ENCODE results near the gene PES1. TPM values are rescaled to one million over a fixed set of nuclear protein-coding genes. Genes with fewer than 3 reads are reported as not detected.

PES1 gene
- 51.3 and 75.8 TPM in 2 replicates for total RNA-seq

DNA sequence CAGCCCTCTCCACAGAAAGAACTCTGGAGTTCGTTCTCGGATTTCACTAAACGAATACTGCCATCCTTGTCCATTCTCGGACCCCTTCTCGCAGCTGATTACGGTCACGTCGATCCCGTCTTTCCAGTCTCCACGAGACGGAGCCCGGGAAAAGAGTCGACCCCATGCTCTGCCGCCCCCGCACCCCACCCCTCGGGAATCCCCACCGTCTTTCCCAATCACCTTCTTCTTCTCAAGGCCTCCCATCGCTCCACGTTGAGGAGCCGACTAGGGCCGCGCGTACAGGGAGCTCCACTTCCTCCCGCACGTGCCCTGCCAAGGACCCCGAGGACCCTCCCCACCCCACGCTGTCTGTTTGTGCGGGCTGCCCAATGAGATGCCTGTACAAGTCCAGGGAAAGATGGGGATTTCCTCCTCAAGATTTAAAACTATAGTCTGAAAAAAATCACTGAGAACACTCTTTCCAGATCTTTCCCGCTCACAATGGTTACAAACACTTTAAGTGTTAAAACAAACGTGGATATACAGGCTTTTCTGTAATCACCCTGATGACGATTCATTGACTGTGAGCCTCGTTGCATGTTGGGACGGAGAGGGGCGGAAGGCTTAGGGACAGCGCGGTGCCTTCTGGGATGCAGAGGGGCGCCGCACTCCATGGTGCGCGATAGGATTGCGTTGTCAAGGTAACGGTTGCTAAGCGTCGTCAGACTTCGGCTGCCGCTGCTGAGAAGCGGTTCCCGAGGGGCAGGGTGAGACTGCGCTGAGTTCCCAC is at the start of gene PES1:
TSS of gene PES1 (minus strand) at position 323 of the 772 bp plus-strand sequence. CDS start at position 246, 77 bp downstream.

GRCh38 chr22:30635273-30636225 is 43.8 kb upstream of the PES1 start, which contains the start of gene SLC35E4:
Gene SLC35E4, plus strand, starts transcription at chr22:30635781. Its CDS starts 670 bp downstream, at chr22:30636451.

DNA sequence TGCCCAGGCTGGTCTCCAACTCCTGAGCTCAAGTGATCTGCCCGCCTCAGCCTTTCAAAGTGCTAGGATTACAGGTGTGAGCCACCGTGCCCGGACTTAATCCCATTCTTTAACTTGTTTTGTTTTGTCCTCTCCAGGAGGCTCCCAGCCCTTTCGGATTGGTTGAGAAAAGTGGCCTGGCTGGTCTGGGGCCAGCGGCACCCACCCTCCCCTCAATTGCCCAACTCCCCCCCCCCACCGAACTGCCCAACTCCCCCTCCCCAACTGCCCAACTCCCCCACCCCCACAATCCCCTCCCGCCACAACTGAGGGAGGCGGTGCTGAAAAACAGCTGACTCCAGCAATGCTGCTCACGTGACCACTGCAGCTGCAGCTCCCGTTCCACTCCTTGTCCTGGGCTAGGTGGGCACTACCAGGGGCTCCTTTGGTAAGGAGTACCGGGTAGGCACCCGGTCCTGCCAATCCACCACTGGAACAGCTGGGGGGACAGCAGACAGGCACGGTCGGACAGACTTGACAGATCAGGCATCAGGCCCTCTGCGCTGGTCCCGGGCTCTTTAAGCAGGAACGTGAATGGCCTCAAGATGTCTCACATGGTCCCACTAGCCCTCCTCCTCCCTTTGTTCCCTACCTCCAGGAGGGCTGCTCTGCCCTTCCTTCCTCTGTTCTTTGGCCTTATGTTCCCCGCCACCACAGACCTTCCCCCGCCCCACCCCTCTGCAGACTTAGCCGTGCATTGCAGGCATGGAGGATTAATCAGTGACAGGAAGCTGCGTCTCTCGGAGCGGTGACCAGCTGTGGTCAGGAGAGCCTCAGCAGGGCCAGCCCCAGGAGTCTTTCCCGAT is 15.0 kb upstream of the PES1 start, which contains the start of gene TCN2:
TSS of gene TCN2 (plus strand) at position 720 of the 845 bp plus-strand sequence. CDS start 158 bp downstream, outside the sequence.

DNA sequence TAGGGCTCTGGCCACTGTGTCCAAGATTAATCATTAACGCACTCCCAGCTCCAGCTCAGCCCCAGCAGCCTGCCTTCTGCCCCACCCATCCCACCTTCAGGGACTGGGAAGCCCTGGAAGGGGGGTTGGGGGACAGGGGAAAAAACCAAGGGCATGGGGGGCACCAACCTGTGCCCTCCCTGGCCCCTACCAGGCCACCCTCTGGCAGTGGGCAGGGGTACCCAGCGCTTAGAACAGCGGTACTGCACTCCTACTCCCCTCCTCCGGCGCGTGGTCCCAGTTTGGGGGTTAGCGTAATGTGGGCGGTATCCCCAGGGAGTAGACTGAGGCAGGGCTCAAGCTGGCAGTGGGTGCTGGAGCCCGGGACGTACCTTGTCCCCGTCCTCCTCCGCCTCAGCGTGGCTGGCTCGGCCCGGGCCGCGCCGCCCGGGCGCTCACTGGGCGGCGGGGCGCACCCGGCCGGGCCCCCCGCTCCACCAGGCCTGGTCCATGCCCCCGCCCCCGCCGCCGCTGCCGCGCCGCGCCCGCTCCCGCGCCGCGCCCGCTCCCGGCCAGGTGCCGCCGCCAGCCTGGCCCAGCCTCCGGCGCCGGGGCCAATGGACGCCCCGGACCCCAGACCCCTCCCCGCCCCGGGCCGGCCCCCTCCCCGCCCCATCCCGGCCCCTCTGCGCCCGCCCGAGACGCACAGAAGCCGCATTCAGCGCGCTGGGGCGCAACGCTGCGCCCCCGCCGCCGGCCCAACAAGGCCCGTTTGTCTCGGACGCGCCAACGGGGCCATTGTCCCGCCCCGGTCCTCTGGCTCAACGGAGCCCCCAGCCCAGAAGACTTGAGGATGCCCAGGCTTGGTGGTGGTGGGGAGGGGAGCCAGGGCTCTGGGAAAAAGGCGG is 17.4 kb downstream of the PES1 start, which contains the start of gene GAL3ST1:
TSS of gene GAL3ST1 (minus strand) at position 571 of the 887 bp plus-strand sequence. CDS start 17,273 bp downstream, outside the sequence.

DNA sequence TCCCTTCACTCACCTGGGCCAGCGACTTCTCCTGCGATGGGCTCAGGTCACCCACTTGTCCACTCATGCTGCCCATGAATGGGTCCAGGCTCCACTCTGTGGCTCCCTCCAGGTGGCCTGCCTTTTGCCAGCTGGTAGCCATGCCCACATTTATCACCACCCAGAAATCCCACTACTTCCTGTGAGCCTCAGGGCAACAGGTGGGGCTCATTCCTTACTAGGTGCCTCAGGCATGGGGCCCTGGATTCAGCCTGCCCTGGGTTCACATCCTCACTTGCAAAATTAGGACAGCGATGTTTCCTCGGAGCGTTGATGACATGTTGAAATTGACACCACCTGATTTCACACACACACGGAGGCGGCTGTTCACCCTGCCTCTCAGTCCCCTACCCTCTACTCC is 45.1 kb downstream of the PES1 start, which contains the start of gene SEC14L6:
TSS of gene SEC14L6 (minus strand) at position 126 of the 400 bp plus-strand sequence. CDS start at position 67, 59 bp downstream.

Other genes starting within 250 kb of the PES1 start
- 15.8 and 19.6 TPM in 2 replicates for gene SF3A1, start 235.0 kb downstream of the PES1 start, total RNA-seq
- gene CCDC157, start 234.9 kb downstream of the PES1 start, total RNA-seq = 1.3 and 1.5 TPM in 2 replicates
- gene RNF215, start 204.5 kb downstream of the PES1 start, total RNA-seq = 17.5 and 21.7 TPM in 2 replicates
- 16.1 and 16.6 TPM in 2 replicates for gene SEC14L2, start 194.9 kb downstream of the PES1 start, total RNA-seq
- gene MTFP1, start 166.1 kb downstream of the PES1 start, total RNA-seq = 16.6 and 17.4 TPM in 2 replicates
- not detected in 2 replicates for gene SEC14L3, start 119.9 kb downstream of the PES1 start, total RNA-seq
- 0.17 TPM in 1 of 2 replicates, not detected in the other for gene SEC14L4, start 86.2 kb downstream of the PES1 start, total RNA-seq
- gene SEC14L6, start 45.2 kb downstream of the PES1 start, total RNA-seq = under 0.01 TPM in 1 of 2 replicates, not detected in the other
- gene GAL3ST1, start 17.2 kb downstream of the PES1 start, total RNA-seq = under 0.01 TPM in 1 of 2 replicates, not detected in the other
- 13.8 and 18.5 TPM in 2 replicates for gene TCN2, start 15.3 kb upstream of the PES1 start, total RNA-seq
- 10.5 and 31.3 TPM in 2 replicates for gene SLC35E4, start 43.9 kb upstream of the PES1 start, total RNA-seq
- gene DUSP18, start 76.0 kb upstream of the PES1 start, total RNA-seq = 9.3 and 11.6 TPM in 2 replicates
- gene OSBP2, start 103.0 kb upstream of the PES1 start, total RNA-seq = 8.6 and 14.9 TPM in 2 replicates